ENCODE results near the gene ZNF117.
A peak's percentile ranks its signal among the peaks of the same experiment; 100 is the strongest.
"Not testable (repeated sequence)": the region's sequence is repeated elsewhere in the genome, so short reads cannot be mapped to it uniquely, and the experiment has no call there.

The ZNF117 gene

GRCh38 chr7:64996305-64996704 lies 5.5 kb upstream of the ZNF117 start:
- no peak for DNase-seq (ENCODE audit: low read depth)

- no peak for DNase-seq (ENCODE audit: low read depth)
Observed at GRCh38 chr7:64993901-64994300, 3.1 kb upstream of the ZNF117 start.

GRCh38 chr7:64992971-64993370 lies 2.1 kb upstream of the ZNF117 start:
- no peak for DNase-seq (ENCODE audit: low read depth)

GRCh38 chr7:64990216-64990615 lies 620 bp downstream of the ZNF117 start:
- no peak for DNase-seq (ENCODE audit: low read depth)

- no peak for DNase-seq (ENCODE audit: low read depth)
Observed at GRCh38 chr7:64978497-64979203, 12.2 kb downstream of the ZNF117 start.

GRCh38 chr7:64965594-64965993 lies 25.2 kb downstream of the ZNF117 start:
- no peak for DNase-seq (ENCODE audit: low read depth)

GRCh38 chr7:64959072-64959747 lies 31.6 kb downstream of the ZNF117 start:
- no peak for DNase-seq (ENCODE audit: low read depth)

GRCh38 chr7:64951250-64951848 lies 39.5 kb downstream of the ZNF117 start:
- DNase-seq (ENCODE audit: low read depth): peak; percentile 11

GRCh38 chr7:64950673-64951072 lies 40.2 kb downstream of the ZNF117 start:
- DNase-seq (ENCODE audit: low read depth): not testable (repeated sequence)

GRCh38 chr7:64948774-64949173 lies 42.1 kb downstream of the ZNF117 start:
- DNase-seq (ENCODE audit: low read depth): not testable (repeated sequence)

GRCh38 chr7:64947252-64948000 lies 43.4 kb downstream of the ZNF117 start:
- DNase-seq (ENCODE audit: low read depth): no peak

- no peak for DNase-seq (ENCODE audit: low read depth)
Observed at GRCh38 chr7:64946772-64947171, 44.1 kb downstream of the ZNF117 start.

GRCh38 chr7:64945503-64946175 lies 45.2 kb downstream of the ZNF117 start:
- DNase-seq (ENCODE audit: low read depth): no peak

GRCh38 chr7:64944667-64945502 lies 46.0 kb downstream of the ZNF117 start:
- not testable (repeated sequence) for DNase-seq (ENCODE audit: low read depth)

GRCh38 chr7:64940021-64940420 lies 50.8 kb downstream of the ZNF117 start:
- DNase-seq (ENCODE audit: low read depth): not testable (repeated sequence)

GRCh38 chr7:64938540-64938939 lies 52.3 kb downstream of the ZNF117 start:
- no peak for DNase-seq (ENCODE audit: low read depth)

- no peak for DNase-seq (ENCODE audit: low read depth)
Observed at GRCh38 chr7:64934478-64934877, 56.4 kb downstream of the ZNF117 start.

GRCh38 chr7:64928252-64929187 lies 62.3 kb downstream of the ZNF117 start:
- not testable (repeated sequence) for DNase-seq (ENCODE audit: low read depth)
